SK-N-SH (cell line): ENCODE measurements around the gene TOX2. TPM values are rescaled to one million over a fixed set of nuclear protein-coding genes. Genes with fewer than 3 reads are reported as not detected.

Source experiments
- CTCF ChIA-PET: fragments of 300-600, 350-600 bp; formaldehyde crosslinking; extraction: SDS; loops from one replicate; lab custom pipeline; 2021; lab: Yijun Ruan, JAX
- POLR2A ChIA-PET: fragments of 350-600 bp; sonication (Branson Sonifier 250); formaldehyde crosslinking; extraction: SDS; loops from one replicate; lab custom pipeline; 2020; ENCODE audit warnings: antibody characterized with exemption, inconsistent platforms; lab: Yijun Ruan, JAX
- DNase-seq: peaks from one replicate; pipeline ENCODE4 v3.0.0; 2012
- H2AFZ ChIP-seq: fragments of 200-600 bp; sonication (generic); 2 replicates; pipeline ENCODE4 v1.8.1; 2016; ENCODE audit warnings: antibody characterized with exemption, mild to moderate bottlenecking, low read depth
- H3F3A ChIP-seq: fragments of 200-600 bp; sonication (generic); replicated peaks from 2 replicates; pipeline ENCODE3; 2016; ENCODE audit warnings: antibody characterized with exemption, mild to moderate bottlenecking; ENCODE audit not compliant: insufficient read depth
- H3K27ac ChIP-seq, 2 experiments: fragments of 200-500 bp in 1 of 2; fragments of 200-600 bp in 1 of 2; sonication (Bioruptor generic) in 1 of 2; sonication (generic), shearing (Covaris generic) in 1 of 2; 2 replicates each; pipeline versions ENCODE4 v1.5.1 to v1.6.1; 2014 to 2016; ENCODE audit warnings: low read depth in 2 of 2, inconsistent platforms in 1 of 2, low read length in 1 of 2, mild to moderate bottlenecking in 1 of 2, mixed read lengths in 1 of 2
- H3K27me3 ChIP-seq: fragments of 200-600 bp; sonication (generic), shearing (Covaris generic); 2 replicates; pipeline ENCODE4 v1.6.1; 2016; ENCODE audit warnings: mixed run types; ENCODE audit not compliant: insufficient read depth
- H3K36me3 ChIP-seq, 2 experiments: fragments of 200-500 bp in 1 of 2; fragments of 200-600 bp in 1 of 2; sonication (Bioruptor generic) in 1 of 2; sonication (generic) in 1 of 2; replicated peaks in 1 of 2; 2 replicates each; pipeline versions ENCODE3 to v1.5.1; 2014 to 2016; ENCODE audit warnings: low read length in 1 of 2, mild to moderate bottlenecking in 1 of 2; ENCODE audit not compliant: insufficient read depth in 2 of 2, control insufficient read depth in 1 of 2
- H3K4me1 ChIP-seq, 2 experiments: fragments of 200-500 bp in 1 of 2; fragments of 200-600 bp in 1 of 2; sonication (Bioruptor generic) in 1 of 2; sonication (generic), shearing (Covaris generic) in 1 of 2; 2 replicates each; pipeline versions ENCODE4 v1.5.1 to v1.6.1; 2014 to 2016; ENCODE audit warnings: low read depth in 1 of 2, low read length in 1 of 2, mixed run types in 1 of 2; ENCODE audit not compliant: insufficient read depth in 2 of 2, control insufficient read depth in 1 of 2
- H3K4me2 ChIP-seq: fragments of 200-600 bp; sonication (generic), shearing (Covaris generic); 2 replicates; pipeline ENCODE4 v1.6.1; 2017; ENCODE audit warnings: mixed run types
- H3K4me3 ChIP-seq, 2 experiments: fragments of 200-500 bp in 1 of 2; fragments of 200-600 bp in 1 of 2; sonication (Bioruptor generic) in 1 of 2; sonication (generic), shearing (Covaris generic) in 1 of 2; 2 replicates each; pipeline versions ENCODE4 v1.5.1 to v1.8.1; 2014 to 2016; ENCODE audit warnings: low read depth in 2 of 2, inconsistent platforms in 1 of 2, low read length in 1 of 2, mild to moderate bottlenecking in 1 of 2, mixed read lengths in 1 of 2, moderate library complexity in 1 of 2
- H3K79me2 ChIP-seq: fragments of 200-600 bp; sonication (generic); 2 replicates; pipeline ENCODE4 v1.8.1; 2017; ENCODE audit warnings: mild to moderate bottlenecking; ENCODE audit not compliant: insufficient read depth
- H3K9ac ChIP-seq: fragments of 200-600 bp; sonication (generic); 2 replicates; pipeline ENCODE4 v1.6.1; 2017; ENCODE audit warnings: mixed run types
- H3K9me2 ChIP-seq: fragments of 200-600 bp; sonication (generic); 2 replicates; pipeline ENCODE4 v1.6.1; 2017; ENCODE audit warnings: mixed run types
- H3K9me3 ChIP-seq: fragments of 200-600 bp; sonication (generic); 2 replicates; pipeline ENCODE4 v1.6.1; 2017; ENCODE audit warnings: mixed run types, mild to moderate bottlenecking, moderate library complexity
- H4K20me1 ChIP-seq: fragments of 200-600 bp; sonication (generic); 2 replicates; pipeline ENCODE4 v1.6.1; 2017; ENCODE audit warnings: mild to moderate bottlenecking, mixed run types; ENCODE audit not compliant: insufficient read depth
- CHD2 ChIP-seq: fragments of 150-350 bp; IDR thresholded peaks from 2 replicates; pipeline ENCODE4 v1.6.1; 2018; ENCODE audit warnings: low read length; ENCODE audit not compliant: partially characterized antibody
- CTCF ChIP-seq: fragments of 200-600 bp; sonication (generic); IDR thresholded peaks from 2 replicates; pipeline ENCODE4 v1.6.1; 2017; ENCODE audit warnings: antibody characterized with exemption, mild to moderate bottlenecking, moderate library complexity
- FOSL2 ChIP-seq: IDR thresholded peaks from 2 replicates; pipeline ENCODE4 v1.4.0; 2012; ENCODE audit warnings: low read depth, mild to moderate bottlenecking, moderate library complexity, borderline replicate concordance
- FOXJ3 ChIP-seq: sonication (generic); formaldehyde crosslinking; IDR thresholded peaks from 2 replicates; pipeline ENCODE4 v1.5.1; 2020; ENCODE audit warnings: mild to moderate bottlenecking, missing genetic modification reagents
- FOXM1 ChIP-seq: IDR thresholded peaks from 2 replicates; pipeline ENCODE4 v1.4.0; 2012; ENCODE audit warnings: low read depth, mild to moderate bottlenecking
- GABPA ChIP-seq: IDR thresholded peaks from 2 replicates; pipeline ENCODE4 v1.4.0; 2012; ENCODE audit warnings: low read depth, mild to moderate bottlenecking
- GATA2 ChIP-seq: sonication (generic); formaldehyde crosslinking; IDR thresholded peaks from 2 replicates; pipeline ENCODE4 v1.5.0; 2020; ENCODE audit warnings: mild to moderate bottlenecking, missing genetic modification reagents
- MXI1 ChIP-seq: IDR thresholded peaks from 2 replicates; pipeline ENCODE4 v1.6.1; 2012; ENCODE audit warnings: mild to moderate bottlenecking, low read depth, low read length, improper control_type of control experiment
- NRF1 ChIP-seq: IDR thresholded peaks from 2 replicates; pipeline ENCODE4 v1.6.1; 2012; ENCODE audit warnings: low read depth, mild to moderate bottlenecking, low read length
- POLR2AphosphoS5 ChIP-seq: IDR thresholded peaks from 2 replicates; pipeline ENCODE4 v1.6.1; 2012; ENCODE audit warnings: low read depth, low read length
- RAD21 ChIP-seq: IDR thresholded peaks from 2 replicates; pipeline ENCODE4 v1.6.1; 2012; ENCODE audit warnings: mild to moderate bottlenecking, low read length
- RCOR1 ChIP-seq: fragments of 150-350 bp; IDR thresholded peaks from 2 replicates; pipeline ENCODE4 v1.6.1; 2017; ENCODE audit warnings: antibody characterized with exemption, low read length
- RFX5 ChIP-seq: IDR thresholded peaks from 2 replicates; pipeline ENCODE4 v1.6.1; 2012; ENCODE audit warnings: mild to moderate bottlenecking, improper control_type of control experiment, low read length
- RXRA ChIP-seq: IDR thresholded peaks from 2 replicates; pipeline ENCODE4 v1.4.0; 2012; ENCODE audit warnings: low read depth, mild to moderate bottlenecking, borderline replicate concordance
- SIN3A ChIP-seq: IDR thresholded peaks from 2 replicates; pipeline ENCODE4 v1.6.1; 2012; ENCODE audit warnings: low read depth, mild to moderate bottlenecking, low read length, moderate library complexity, borderline replicate concordance
- SMC3 ChIP-seq: IDR thresholded peaks from 2 replicates; pipeline ENCODE4 v1.6.1; 2012; ENCODE audit warnings: low read depth, low read length, improper control_type of control experiment
- TAF1 ChIP-seq: IDR thresholded peaks from 2 replicates; pipeline ENCODE4 v1.6.1; 2012; ENCODE audit warnings: low read depth, mild to moderate bottlenecking, low read length, moderate library complexity, borderline replicate concordance
- ZBTB33 ChIP-seq: IDR thresholded peaks from 2 replicates; pipeline ENCODE4 v1.4.0; 2012; ENCODE audit warnings: low read depth, borderline replicate concordance
- WGBS: methylation state at CpG from one replicate; pipeline ENCODE4 v1.1.6; 2017; ENCODE audit warnings: low lambda C conversion rate; 5-methylcytosine and 5-hydroxymethylcytosine counted together
- polyA plus RNA-seq, 3 experiments: library from polyadenylated mRNA; depleted of rRNA; stranded (reverse); fragments of >200 nt; gene quantifications; 2 replicates each; pipeline ENCODE4 v1.2.3, GENCODE V29; 2012
- TF ChIP-seq, protein P1 (sequence below): IDR thresholded peaks from 2 replicates; pipeline ENCODE4 v1.4.0; 2012; ENCODE audit warnings: low read depth

TOX2 gene
- polyA plus RNA-seq, 1 of the 3 experiments (the other 2 are of a cell fraction), result 15.4 TPM

GRCh38 chr20:43921227-43921780, 6.7 kb downstream of the TOX2 start:
- Histone ChIP-seq H3K9me3 (no peaks in the 10 kb centered on the region), H3K27ac (no peak overlapping the region)
- CTCF ChIA-PET, result interaction anchor here (0.9 to 1.1 kb wide), 2 partner anchors 154 to 171 kb away, joined by 3 read pairs; no protein-coding TSS in a partner anchor
- TF ChIP-seq MXI1 (no peak), FOSL2 (no peak), CHD2 (no peak), GABPA (no peak), SMC3 (no peak), CTCF (no peak), ZBTB33 (no peak), FOXJ3 (no peak), TAF1 (no peak), RXRA (no peak)
- TF ChIP-seq, all 33 proteins: peak for 0
- no peak overlapping the region for H2AFZ ChIP-seq
- no peaks in the 10 kb centered on the region for H4K20me1 ChIP-seq
- H3K4me3 ChIP-seq, result no peak overlapping the region
- H3K4me1 ChIP-seq, result peaks cover 33 to 34% of the 10 kb centered on the region in 2 experiments; a peak in 3 of 4 replicates
- H3F3A ChIP-seq, result peaks cover 15% of the 10 kb centered on the region
- H3K36me3 ChIP-seq, result no peaks in the 10 kb centered on the region
- H3K4me2 ChIP-seq, result no peak overlapping the region
- H3K9me2 ChIP-seq, result no peaks in the 10 kb centered on the region
- no peak for DNase-seq
- no peaks in the 10 kb centered on the region for H3K27me3 ChIP-seq
- H3K79me2 ChIP-seq, result peaks cover 9% of the 10 kb centered on the region
- POLR2A ChIA-PET, result no interaction called here
- H3K9ac ChIP-seq, result no peak overlapping the region
- WGBS, result 96% methylated on average over 2 of the region's 2 CpGs

DNA sequence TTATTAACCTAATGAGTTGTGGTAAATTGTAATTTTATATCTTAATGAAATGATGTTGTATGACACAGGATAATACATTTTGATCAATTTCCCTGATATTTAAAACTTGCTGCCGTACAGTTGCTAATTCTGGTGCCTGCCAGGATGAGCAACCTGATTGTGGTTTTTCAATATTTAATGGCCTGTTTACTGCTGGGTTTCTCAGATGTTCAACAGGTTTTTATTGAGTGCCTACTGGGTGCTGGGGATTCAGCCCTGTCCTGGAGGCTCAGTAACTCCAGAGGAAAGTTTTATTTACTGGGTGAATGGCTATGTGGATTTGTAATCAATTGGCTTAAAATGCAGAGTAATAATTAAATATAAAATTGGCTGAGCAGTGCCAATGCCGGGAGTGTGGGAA, 8.0 kb downstream of the TOX2 start:
- Histone ChIP-seq H3K9me3 (no peaks in the 10 kb centered on the region), H3K4me1 (peaks cover 26 to 40% of the 10 kb centered on the region in 2 experiments; a peak in 3 of 4 replicates), H3K27me3 (no peaks in the 10 kb centered on the region), H3K4me2 (no peak overlapping the region), H3F3A (peaks cover 14% of the 10 kb centered on the region), H3K36me3 (no peaks in the 10 kb centered on the region), H3K9me2 (no peaks in the 10 kb centered on the region), H3K79me2 (peaks cover 9% of the 10 kb centered on the region), H3K27ac (no peak overlapping the region), H2AFZ (no peak overlapping the region), H4K20me1 (no peaks in the 10 kb centered on the region), H3K4me3 (no peak overlapping the region), H3K9ac (no peak overlapping the region)
- TF ChIP-seq RCOR1 (no peak), FOXM1 (no peak), POLR2AphosphoS5 (no peak), RAD21 (no peak), SIN3A (no peak), TAF1 (no peak), CHD2 (no peak), RFX5 (no peak), FOXJ3 (no peak), NRF1 (no peak), CTCF (no peak), GATA2 (CRISPR knock-in tag) (no peak)
- TF ChIP-seq, protein P1, sequence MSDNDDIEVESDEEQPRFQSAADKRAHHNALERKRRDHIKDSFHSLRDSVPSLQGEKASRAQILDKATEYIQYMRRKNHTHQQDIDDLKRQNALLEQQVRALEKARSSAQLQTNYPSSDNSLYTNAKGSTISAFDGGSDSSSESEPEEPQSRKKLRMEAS, result no peak
- WGBS, result 71% methylated on average over 2 of the region's 2 CpGs
- POLR2A ChIA-PET, result no interaction called here
- DNase-seq, result no peak
- CTCF ChIA-PET, result no interaction called here
